ENCODE data around the gene GRM7. TPM values are rescaled to one million over a fixed set of nuclear protein-coding genes. Genes with fewer than 3 reads are reported as not detected.

GRM7 gene
- total RNA-seq, 2 experiments from 2014 or later: not detected

GRCh38 chr3:7439101-7439680 is 578.3 kb downstream of the GRM7 start:
- H3K27ac Mint-ChIP-seq: no peak overlapping the region
- no peaks in the 10 kb centered on the region for H3K36me3 Mint-ChIP-seq (ENCODE audit: low read depth)
- no peaks in the 10 kb centered on the region for H3K4me1 Mint-ChIP-seq
- ChIA-PET CTCF (no interaction called here), POLR2A (no interaction called here)
- no peak for DNase-seq
- peaks cover 5% of the 10 kb centered on the region for H3K9me3 Mint-ChIP-seq
- H3K4me3 Mint-ChIP-seq: no peak overlapping the region
- H3K27me3 Mint-ChIP-seq: no peaks in the 10 kb centered on the region

- no peak overlapping the region for H3K27ac Mint-ChIP-seq
- H3K9me3 Mint-ChIP-seq: no peaks in the 10 kb centered on the region
- no peak for DNase-seq
- H3K4me3 Mint-ChIP-seq: no peak overlapping the region
- H3K4me1 Mint-ChIP-seq: no peaks in the 10 kb centered on the region
- H3K36me3 Mint-ChIP-seq (ENCODE audit: low read depth): no peaks in the 10 kb centered on the region
- ChIA-PET CTCF (no interaction called here), POLR2A (no interaction called here)
- no peaks in the 10 kb centered on the region for H3K27me3 Mint-ChIP-seq
These were observed 584.0 kb downstream of the GRM7 start for GRCh38 chr3:7444886-7445285.

GRCh38 chr3:7445331-7445730 is 584.4 kb downstream of the GRM7 start:
- CTCF ChIA-PET: no interaction called here
- H3K36me3 Mint-ChIP-seq (ENCODE audit: low read depth): no peaks in the 10 kb centered on the region
- H3K27ac Mint-ChIP-seq: no peak overlapping the region
- DNase-seq: no peak
- no peak overlapping the region for H3K4me3 Mint-ChIP-seq
- POLR2A ChIA-PET: no interaction called here
- no peaks in the 10 kb centered on the region for H3K4me1 Mint-ChIP-seq
- H3K9me3 Mint-ChIP-seq: no peaks in the 10 kb centered on the region
- H3K27me3 Mint-ChIP-seq: no peaks in the 10 kb centered on the region

- DNase-seq: no peak
- peaks cover 4% of the 10 kb centered on the region for H3K9me3 Mint-ChIP-seq
- no peaks in the 10 kb centered on the region for H3K27me3 Mint-ChIP-seq
- H3K27ac Mint-ChIP-seq: no peak overlapping the region
- POLR2A ChIA-PET: no interaction called here
- CTCF ChIA-PET: no interaction called here
- no peaks in the 10 kb centered on the region for H3K4me1 Mint-ChIP-seq
- no peaks in the 10 kb centered on the region for H3K36me3 Mint-ChIP-seq (ENCODE audit: low read depth)
- no peak overlapping the region for H3K4me3 Mint-ChIP-seq
These were observed 586.4 kb downstream of the GRM7 start for GRCh38 chr3:7447197-7447769.

- POLR2A ChIA-PET: no interaction called here
- Mint-ChIP-seq H3K4me1 (no peaks in the 10 kb centered on the region), H3K27me3 (no peaks in the 10 kb centered on the region), H3K9me3 (peaks cover 4% of the 10 kb centered on the region), H3K27ac (no peak overlapping the region), H3K4me3 (no peak overlapping the region), H3K36me3 (ENCODE audit: low read depth) (no peaks in the 10 kb centered on the region)
- DNase-seq: no peak
- CTCF ChIA-PET: no interaction called here
These were observed 595.5 kb downstream of the GRM7 start for GRCh38 chr3:7456386-7456785.

- DNase-seq: no peak
- no peak overlapping the region for H3K27ac Mint-ChIP-seq
- H3K27me3 Mint-ChIP-seq: no peaks in the 10 kb centered on the region
- POLR2A ChIA-PET: no interaction called here
- no peaks in the 10 kb centered on the region for H3K36me3 Mint-ChIP-seq (ENCODE audit: low read depth)
- H3K4me1 Mint-ChIP-seq: no peaks in the 10 kb centered on the region
- CTCF ChIA-PET: no interaction called here
- H3K9me3 Mint-ChIP-seq: peaks cover 2% of the 10 kb centered on the region
- no peak overlapping the region for H3K4me3 Mint-ChIP-seq
These were observed 600.4 kb downstream of the GRM7 start for GRCh38 chr3:7461202-7461825.

GRCh38 chr3:7469866-7470265 is 609.0 kb downstream of the GRM7 start:
- H3K4me3 Mint-ChIP-seq: no peak overlapping the region
- DNase-seq: no peak
- H3K27me3 Mint-ChIP-seq: no peaks in the 10 kb centered on the region
- no peaks in the 10 kb centered on the region for H3K4me1 Mint-ChIP-seq
- POLR2A ChIA-PET: no interaction called here
- H3K9me3 Mint-ChIP-seq: peaks cover 2% of the 10 kb centered on the region
- CTCF ChIA-PET: no interaction called here
- H3K27ac Mint-ChIP-seq: no peak overlapping the region
- H3K36me3 Mint-ChIP-seq (ENCODE audit: low read depth): no peaks in the 10 kb centered on the region

GRCh38 chr3:7484636-7485035 is 623.7 kb downstream of the GRM7 start:
- POLR2A ChIA-PET: no interaction called here

GRCh38 chr3:7487763-7488162 is 626.8 kb downstream of the GRM7 start:
- peaks cover 2% of the 10 kb centered on the region for H3K9me3 Mint-ChIP-seq
- no peaks in the 10 kb centered on the region for H3K4me1 Mint-ChIP-seq
- H3K27me3 Mint-ChIP-seq: no peaks in the 10 kb centered on the region
- ChIA-PET CTCF (no interaction called here), POLR2A (no interaction called here)
- no peaks in the 10 kb centered on the region for H3K36me3 Mint-ChIP-seq (ENCODE audit: low read depth)
- DNase-seq: no peak
- no peak overlapping the region for H3K4me3 Mint-ChIP-seq
- no peak overlapping the region for H3K27ac Mint-ChIP-seq

More at GRCh38 chr3:7484636-7485035, 623.7 kb downstream of the GRM7 start:
- CTCF ChIA-PET: no interaction called here
- Mint-ChIP-seq H3K4me1 (no peaks in the 10 kb centered on the region), H3K4me3 (no peak overlapping the region), H3K36me3 (ENCODE audit: low read depth) (no peaks in the 10 kb centered on the region), H3K9me3 (peaks cover 2% of the 10 kb centered on the region), H3K27me3 (no peaks in the 10 kb centered on the region), H3K27ac (no peak overlapping the region)
- no peak for DNase-seq

GRCh38 chr3:7489417-7489816 is 628.5 kb downstream of the GRM7 start:
- DNase-seq: no peak
- no peak overlapping the region for H3K27ac Mint-ChIP-seq
- ChIA-PET POLR2A (no interaction called here), CTCF (no interaction called here)
- no peaks in the 10 kb centered on the region for H3K27me3 Mint-ChIP-seq
- H3K9me3 Mint-ChIP-seq: peaks cover 2% of the 10 kb centered on the region
- no peaks in the 10 kb centered on the region for H3K4me1 Mint-ChIP-seq
- no peak overlapping the region for H3K4me3 Mint-ChIP-seq
- no peaks in the 10 kb centered on the region for H3K36me3 Mint-ChIP-seq (ENCODE audit: low read depth)

- no peaks in the 10 kb centered on the region for H3K9me3 Mint-ChIP-seq
- no peaks in the 10 kb centered on the region for H3K27me3 Mint-ChIP-seq
- H3K4me3 Mint-ChIP-seq: no peak overlapping the region
- no peaks in the 10 kb centered on the region for H3K36me3 Mint-ChIP-seq (ENCODE audit: low read depth)
- no peaks in the 10 kb centered on the region for H3K4me1 Mint-ChIP-seq
- no peak for DNase-seq
- no peak overlapping the region for H3K27ac Mint-ChIP-seq
- CTCF ChIA-PET: no interaction called here
- POLR2A ChIA-PET: no interaction called here
These were observed 637.8 kb downstream of the GRM7 start for GRCh38 chr3:7498715-7499114.

- no peaks in the 10 kb centered on the region for H3K36me3 Mint-ChIP-seq (ENCODE audit: low read depth)
- no peak overlapping the region for H3K27ac Mint-ChIP-seq
- H3K9me3 Mint-ChIP-seq: no peaks in the 10 kb centered on the region
These were observed 642.5 kb downstream of the GRM7 start for GRCh38 chr3:7503431-7503830.

GRCh38 chr3:7504886-7505775 is 644.2 kb downstream of the GRM7 start:
- no peak for DNase-seq
- H3K4me1 Mint-ChIP-seq: no peaks in the 10 kb centered on the region
- H3K4me3 Mint-ChIP-seq: no peak overlapping the region
- POLR2A ChIA-PET: no interaction called here
- H3K36me3 Mint-ChIP-seq (ENCODE audit: low read depth): no peaks in the 10 kb centered on the region
- no peaks in the 10 kb centered on the region for H3K9me3 Mint-ChIP-seq
- CTCF ChIA-PET: no interaction called here
- no peak overlapping the region for H3K27ac Mint-ChIP-seq
- no peaks in the 10 kb centered on the region for H3K27me3 Mint-ChIP-seq

More at GRCh38 chr3:7503431-7503830, 642.5 kb downstream of the GRM7 start:
- Mint-ChIP-seq H3K27me3 (no peaks in the 10 kb centered on the region), H3K4me1 (no peaks in the 10 kb centered on the region), H3K4me3 (no peak overlapping the region)
- POLR2A ChIA-PET: no interaction called here
- CTCF ChIA-PET: no interaction called here
- DNase-seq: no peak
